Measurements from ENCODE around the gene RASD2.
A peak's percentile ranks its signal among the peaks of the same experiment; 100 is the strongest.

The RASD2 gene

GRCh38 chr22:35518811-35519210, 21.8 kb upstream of the RASD2 start:
- DNase-seq = no peak

- DNase-seq = no peak
Observed at GRCh38 chr22:35519306-35520000, 21.2 kb upstream of the RASD2 start.

- DNase-seq = no peak
Observed at GRCh38 chr22:35521358-35522224, 19.0 kb upstream of the RASD2 start.

GRCh38 chr22:35522225-35523149, 18.1 kb upstream of the RASD2 start:
- no peak for DNase-seq

GRCh38 chr22:35523167-35523947, 17.3 kb upstream of the RASD2 start:
- DNase-seq = no peak

GRCh38 chr22:35524966-35525686, 15.5 kb upstream of the RASD2 start:
- DNase-seq = no peak

GRCh38 chr22:35525687-35526332, 14.8 kb upstream of the RASD2 start:
- DNase-seq = no peak

GRCh38 chr22:35526333-35526979, 14.2 kb upstream of the RASD2 start:
- no peak for DNase-seq

- DNase-seq = no peak
Observed at GRCh38 chr22:35528927-35529326, 11.7 kb upstream of the RASD2 start.

GRCh38 chr22:35530700-35531099, 9.9 kb upstream of the RASD2 start:
- DNase-seq = no peak

GRCh38 chr22:35531202-35531601, 9.4 kb upstream of the RASD2 start:
- DNase-seq = no peak

- no peak for DNase-seq
Observed at GRCh38 chr22:35531676-35532075, 9.0 kb upstream of the RASD2 start.

- no peak for DNase-seq
Observed at GRCh38 chr22:35533365-35534029, 7.1 kb upstream of the RASD2 start.

GRCh38 chr22:35534091-35534490, 6.5 kb upstream of the RASD2 start:
- DNase-seq = no peak

GRCh38 chr22:35537232-35537631, 3.4 kb upstream of the RASD2 start:
- DNase-seq = no peak

GRCh38 chr22:35538801-35539321, 1.8 kb upstream of the RASD2 start:
- peak; percentile 34 for DNase-seq

- no peak for DNase-seq
Observed at GRCh38 chr22:35539487-35539886, 1.1 kb upstream of the RASD2 start.

GRCh38 chr22:35539910-35540594, 579 bp upstream of the RASD2 start:
- peak; percentile 48 for DNase-seq

- no peak for DNase-seq
Observed at GRCh38 chr22:35541254-35541748, 670 bp downstream of the RASD2 start.

Data from fibroblast of skin of scalp (primary cell).